HG03457 (cell line): ENCODE results near the gene NFYC.
A peak's percentile ranks its signal among the peaks of the same experiment; 100 is the strongest.
"Not testable (repeated sequence)": the region's sequence is repeated elsewhere in the genome, so short reads cannot be mapped to it uniquely, and the experiment has no call there.

Experiments
- ATAC-seq: cut with Tn5 transposase; IDR thresholded peaks from one replicate; pipeline ENCODE4 v1.9.1; 2021; ENCODE audit warnings: moderate number of reproducible peaks; ENCODE audit not compliant: unreplicated experiment

NFYC gene

GRCh38 chr1:40704817-40705733 is 13.6 kb downstream of the NFYC start:
- no peak for ATAC-seq

- no peak for ATAC-seq
Measured at GRCh38 chr1:40706626-40707025, 15.1 kb downstream of the NFYC start.

GRCh38 chr1:40708750-40709099 is 17.2 kb downstream of the NFYC start:
- ATAC-seq = peak; percentile 41

- peak; percentile 63 for ATAC-seq
Measured at GRCh38 chr1:40709100-40709801, 17.7 kb downstream of the NFYC start.

- ATAC-seq = no peak
Measured at GRCh38 chr1:40709802-40710278, 18.3 kb downstream of the NFYC start.

- ATAC-seq = no peak
Measured at GRCh38 chr1:40710581-40711315, 19.2 kb downstream of the NFYC start.

GRCh38 chr1:40711465-40712404 is 20.2 kb downstream of the NFYC start:
- ATAC-seq = no peak

- no peak for ATAC-seq
Measured at GRCh38 chr1:40712405-40712944, 21.0 kb downstream of the NFYC start.

GRCh38 chr1:40712997-40713396 is 21.5 kb downstream of the NFYC start:
- no peak for ATAC-seq

- no peak for ATAC-seq
Measured at GRCh38 chr1:40715491-40716059, 24.1 kb downstream of the NFYC start.

GRCh38 chr1:40717065-40717464 is 25.6 kb downstream of the NFYC start:
- ATAC-seq = no peak

- no peak for ATAC-seq
Measured at GRCh38 chr1:40717955-40718354, 26.5 kb downstream of the NFYC start.

- ATAC-seq = no peak
Measured at GRCh38 chr1:40720493-40720892, 29.0 kb downstream of the NFYC start.

- ATAC-seq = no peak
Measured at GRCh38 chr1:40722622-40723021, 31.1 kb downstream of the NFYC start.

- ATAC-seq = no peak
Measured at GRCh38 chr1:40723196-40723955, 31.9 kb downstream of the NFYC start.

GRCh38 chr1:40727662-40728061 is 36.2 kb downstream of the NFYC start:
- not testable (repeated sequence) for ATAC-seq

- not testable (repeated sequence) for ATAC-seq
Measured at GRCh38 chr1:40729316-40729862, 37.9 kb downstream of the NFYC start.

GRCh38 chr1:40732756-40733301 is 41.3 kb downstream of the NFYC start:
- no peak for ATAC-seq
